Endothelial cell of umbilical vein (primary cell): Measurements from ENCODE around the gene SPINT1. TPM values are rescaled to one million over a fixed set of nuclear protein-coding genes. Genes with fewer than 3 reads are reported as not detected.

Source experiments
- BruUV-seq: library from RNA; stranded (reverse); fragments of 400-500 nt; replicated peaks from 2 replicates; lab custom pipeline; 2021; lab: Mats Ljungman, UMichigan
- CTCF ChIA-PET: fragments of 300-600, 350-600 bp; sonication (Branson Sonifier 250); formaldehyde crosslinking; loops from one replicate; lab custom pipeline; 2021; ENCODE audit warnings: antibody characterized with exemption, inconsistent platforms; lab: Charles Lee
- POLR2A ChIA-PET: fragments of 300-600, 350-600 bp; sonication (Branson Sonifier 250); formaldehyde crosslinking; loops from one replicate; lab custom pipeline; 2021; ENCODE audit warnings: antibody characterized with exemption, inconsistent platforms; lab: Charles Lee
- DNase-seq: peaks from one replicate; pipeline ENCODE4 v3.0.0-alpha.2; 2011; ENCODE audit warnings: low read depth, low spot score
- FAIRE-seq: peaks from 2 replicates; lab custom pipeline; 2011; peaks lifted over from hg19 to GRCh38; lab: Jason Lieb, UNC
- H2AFZ ChIP-seq: 2 replicates; pipeline ENCODE4 v1.6.0; 2012; ENCODE audit warnings: low read depth, low read length, control low read depth, inconsistent platforms
- H3K27ac ChIP-seq: 2 replicates; pipeline ENCODE4 v1.5.1; 2011; ENCODE audit warnings: low read depth, mild to moderate bottlenecking, control low read depth, low read length, moderate library complexity; ENCODE audit not compliant: insufficient read depth
- H3K27me3 ChIP-seq, 2 experiments: 2 replicates each; pipeline versions ENCODE4 v1.6.0 to v1.6.1; 2011; ENCODE audit warnings: low read length in 2 of 2, mixed read lengths in 1 of 2; ENCODE audit not compliant: control insufficient read depth in 2 of 2, insufficient read depth in 2 of 2
- H3K36me3 ChIP-seq, 2 experiments: 2 replicates in 1 of 2; 3 replicates in 1 of 2; pipeline ENCODE4 v1.5.1; 2011; ENCODE audit warnings: low read length in 2 of 2, mild to moderate bottlenecking in 1 of 2, moderate library complexity in 1 of 2; ENCODE audit not compliant: control insufficient read depth in 2 of 2, insufficient read depth in 2 of 2; ENCODE audit errors: extremely low read depth in 1 of 2
- H3K4me1 ChIP-seq: 3 replicates; pipeline ENCODE4 v1.5.1; 2011; ENCODE audit warnings: mild to moderate bottlenecking, low read length; ENCODE audit not compliant: control insufficient read depth, insufficient read depth; ENCODE audit errors: extremely low read depth
- H3K4me2 ChIP-seq: 2 replicates; pipeline ENCODE4 v1.6.1; 2011; ENCODE audit warnings: low read length, control low read depth, mixed read lengths; ENCODE audit not compliant: insufficient read depth
- H3K4me3 ChIP-seq, 3 experiments: fragments of 200-600 bp in 1 of 3; sonication (generic), shearing (Covaris generic) in 1 of 3; replicated peaks in 1 of 3; 2 replicates each; pipeline ENCODE4 v1.5.1; 2011 to 2016; ENCODE audit warnings: control low read depth in 3 of 3, low read length in 3 of 3, mild to moderate bottlenecking in 2 of 3, inconsistent platforms in 1 of 3, low read depth in 1 of 3, moderate library complexity in 1 of 3; ENCODE audit not compliant: insufficient read depth in 1 of 3
- H3K79me2 ChIP-seq: 2 replicates; pipeline ENCODE4 v1.6.0; 2012; ENCODE audit warnings: low read length, inconsistent platforms; ENCODE audit not compliant: control insufficient read depth, insufficient read depth
- H3K9ac ChIP-seq: replicated peaks from 2 replicates; pipeline ENCODE3; 2011; ENCODE audit warnings: low read length, control low read depth; ENCODE audit not compliant: insufficient read depth; ENCODE audit errors: extremely low read depth
- H3K9me1 ChIP-seq: replicated peaks from 3 replicates; pipeline ENCODE4 v1.6.0; 2011; ENCODE audit warnings: mild to moderate bottlenecking, low read length; ENCODE audit not compliant: control insufficient read depth, insufficient read depth; ENCODE audit errors: extremely low read depth
- H3K9me3 ChIP-seq: replicated peaks from 2 replicates; pipeline ENCODE4 v1.5.1; 2012; ENCODE audit warnings: low read length, inconsistent platforms; ENCODE audit not compliant: control insufficient read depth, insufficient read depth
- H4K20me1 ChIP-seq: replicated peaks from 2 replicates; pipeline ENCODE3; 2011; ENCODE audit warnings: mild to moderate bottlenecking, low read length; ENCODE audit not compliant: control insufficient read depth, insufficient read depth; ENCODE audit errors: extremely low read depth
- POLR2A ChIP-seq: IDR thresholded peaks from 2 replicates; pipeline ENCODE4 v1.6.1; 2012; ENCODE audit warnings: low read depth, mild to moderate bottlenecking, control low read depth, low read length
- POLR2AphosphoS5 ChIP-seq: IDR thresholded peaks from 2 replicates; pipeline ENCODE4 v1.6.1; 2012; ENCODE audit warnings: low read depth, mild to moderate bottlenecking, control low read depth, low read length, moderate library complexity; ENCODE audit not compliant: insufficient read depth
- dilution Hi-C: fragments of 300-500 bp; cut with MboI; formaldehyde crosslinking; loops from one replicate; pipeline ENCODE4 v1.15.0; 2019; ENCODE audit warnings: low sequenced_read_pairs; ENCODE audit not compliant: extremely low pct_ligation_motif_present
- intact Hi-C: fragments of 100-400 bp; cut with micrococcal nuclease; formaldehyde crosslinking; loops from one replicate; pipeline ENCODE4 v1.10.0; 2022
- polyA plus RNA-seq, 4 experiments: library from polyadenylated mRNA; depleted of rRNA in 3 of 4; stranded (reverse) in 3 of 4; unstranded in 1 of 4; fragments of >200 nt; gene quantifications; 2 replicates each; pipeline versions ENCODE4 v1.2.1 to v1.2.3, GENCODE V29; 2011 to 2012; ENCODE audit warnings: missing spikeins in 1 of 4
- total RNA-seq: library from RNA; stranded (reverse); gene quantifications from 2 replicates; pipeline ENCODE4 v1.2.3, GENCODE V29; 2021
- TF ChIP-seq, protein P1 (sequence below): IDR thresholded peaks from 2 replicates; pipeline ENCODE4 v1.6.1; 2011; ENCODE audit not compliant: insufficient read depth, insufficient read length

Gene SPINT1
- total and polyA plus RNA-seq, 2 donors (not counting 3 experiments of a cell fraction or from before 2014, with no cell fraction given), result 4.1 to 4.2 TPM

DNA sequence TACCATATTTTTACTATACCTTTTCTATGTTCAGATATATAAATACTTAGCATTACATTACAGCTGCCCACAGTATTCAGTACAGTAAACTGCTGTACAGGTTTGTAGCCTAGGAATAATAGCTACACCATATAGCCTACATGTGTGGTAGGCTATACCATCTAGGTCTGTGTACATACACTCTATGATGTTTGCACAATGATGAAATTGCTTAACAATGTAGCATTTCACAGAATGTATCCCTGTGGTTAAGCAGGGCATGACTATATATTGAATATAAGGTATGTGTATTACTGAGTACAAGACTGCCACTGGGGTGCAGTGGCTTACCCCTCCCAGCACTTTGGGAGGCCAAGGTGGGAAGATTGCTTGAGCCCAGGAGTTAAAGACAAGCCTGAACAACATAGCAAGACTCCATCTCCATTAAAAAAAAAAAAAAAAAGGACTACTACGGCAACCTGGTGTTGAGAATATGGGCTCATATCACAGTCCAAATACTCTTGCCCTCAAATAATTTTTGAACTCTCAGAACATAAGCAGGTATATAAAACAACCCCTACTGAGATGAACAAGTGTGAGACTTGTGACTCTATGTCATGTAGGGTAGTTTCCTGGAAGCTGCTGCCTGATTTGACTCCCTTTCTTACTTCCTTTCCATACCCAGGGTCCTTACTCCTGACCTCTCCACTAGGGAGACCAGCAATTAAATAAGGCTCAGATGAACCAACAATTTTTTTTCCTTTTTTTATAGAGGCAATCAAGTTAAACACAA, 20.1 kb upstream of the SPINT1 start:
- Histone ChIP-seq H3K27me3 (peaks cover 7 to 11% of the 10 kb centered on the region in 2 experiments), H3K27ac (no peak overlapping the region), H2AFZ (no peak overlapping the region), H3K36me3 (no peaks in the 10 kb centered on the region), H3K4me1 (no peaks in the 10 kb centered on the region), H3K9ac (no peak overlapping the region), H4K20me1 (no peaks in the 10 kb centered on the region), H3K4me2 (no peak overlapping the region), H3K4me3 (no peak overlapping the region), H3K9me1 (no peaks in the 10 kb centered on the region), H3K9me3 (no peaks in the 10 kb centered on the region), H3K79me2 (no peaks in the 10 kb centered on the region)
- no peak for TF ChIP-seq POLR2AphosphoS5
- DNase-seq, result no peak
- no TSS peak for BruUV-seq
- dilution Hi-C loops, result no loop called here
- intact Hi-C loops, result no loop called here
- ChIA-PET POLR2A (no interaction called here), CTCF (interaction anchor here (1.1 to 3.5 kb wide), 3 partner anchors 14 to 50 kb away, joined by 3 to 15 read pairs (median 3); partner anchors contain the start of gene RHOV)
- FAIRE-seq, result no peak

DNA sequence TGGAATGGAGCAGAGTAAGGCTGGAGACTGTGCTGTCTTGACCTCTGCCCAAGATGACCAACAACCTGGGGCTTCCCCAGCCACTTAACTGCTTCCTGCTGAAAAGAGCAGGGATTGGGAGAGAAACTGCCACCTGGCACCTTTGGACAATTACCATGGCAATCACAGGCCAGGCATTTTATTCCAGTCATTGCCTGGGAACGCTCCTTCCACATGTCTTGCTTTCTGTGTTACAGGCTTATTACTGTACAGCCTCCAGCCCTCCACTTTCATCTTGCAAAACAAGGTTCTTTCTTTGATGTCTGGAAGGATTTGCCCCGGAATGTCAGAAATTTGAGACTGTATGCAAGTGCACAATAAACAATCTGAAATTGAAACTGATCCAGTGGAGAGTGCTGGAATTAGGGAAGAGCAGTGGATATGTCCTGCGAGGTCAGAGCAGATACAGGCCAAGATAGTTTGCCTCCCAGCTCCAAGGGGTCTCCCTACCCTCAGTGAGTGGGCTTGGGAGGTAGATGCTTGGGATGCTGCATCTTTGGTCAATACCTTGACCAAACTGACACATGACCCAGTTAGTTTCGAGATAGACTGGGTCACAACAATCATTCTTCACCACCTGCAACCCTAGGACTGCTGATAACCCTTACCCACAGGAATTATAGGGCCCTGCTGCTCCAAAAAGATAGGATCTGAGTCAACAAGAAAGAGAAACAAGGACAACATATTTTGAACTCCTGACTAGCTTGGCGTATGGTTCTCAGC, 18.0 kb upstream of the SPINT1 start:
- no peak overlapping the region for H3K9ac ChIP-seq
- H3K79me2 ChIP-seq, result no peaks in the 10 kb centered on the region
- no peaks in the 10 kb centered on the region for H3K36me3 ChIP-seq
- H3K4me1 ChIP-seq, result no peaks in the 10 kb centered on the region
- no peak overlapping the region for H3K27ac ChIP-seq
- no TSS peak for BruUV-seq
- ChIA-PET CTCF (interaction anchor here (3.5 kb wide), 1 partner anchor 32 kb away, joined by 15 read pairs; no protein-coding TSS in a partner anchor), POLR2A (no interaction called here)
- no peak overlapping the region for H3K4me2 ChIP-seq
- no peak overlapping the region for H3K4me3 ChIP-seq
- DNase-seq, result peak; percentile 34
- intact Hi-C loops (no loop called here), dilution Hi-C loops (no loop called here)
- no peak for TF ChIP-seq POLR2A
- TF ChIP-seq, protein P1, sequence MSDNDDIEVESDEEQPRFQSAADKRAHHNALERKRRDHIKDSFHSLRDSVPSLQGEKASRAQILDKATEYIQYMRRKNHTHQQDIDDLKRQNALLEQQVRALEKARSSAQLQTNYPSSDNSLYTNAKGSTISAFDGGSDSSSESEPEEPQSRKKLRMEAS, result no peak
- no peak for FAIRE-seq
- peaks cover 7 to 14% of the 10 kb centered on the region in 2 experiments for H3K27me3 ChIP-seq
- no peaks in the 10 kb centered on the region for H3K9me3 ChIP-seq
- H3K9me1 ChIP-seq, result no peaks in the 10 kb centered on the region
- no peaks in the 10 kb centered on the region for H4K20me1 ChIP-seq
- no peak overlapping the region for H2AFZ ChIP-seq
